A673 (cell line): ENCODE data around the gene GRIK1.

Experiments used
- CTCF ChIP-seq: fragments of 300-800, 200-600 bp; sonication (generic); conservative IDR thresholded peaks from 2 replicates; pipeline ENCODE4 v1.5.1; 2017; ENCODE audit warnings: low read depth, mild to moderate bottlenecking, antibody characterized with exemption, low read length, moderate library complexity, mixed read lengths
- EZH2 ChIP-seq: fragments of 200-600 bp; sonication (generic); IDR thresholded peaks from 2 replicates; pipeline ENCODE4 v1.6.1; 2017; ENCODE audit warnings: borderline replicate concordance, low read depth, mild to moderate bottlenecking, mixed read lengths, antibody characterized with exemption, low read length; ENCODE audit not compliant: poor library complexity, severe bottlenecking

GRCh38 chr21:29801122-29801521 lies 138.7 kb downstream of the GRIK1 start:
- TF ChIP-seq CTCF (no peak), EZH2 (no peak)
